Measurements from ENCODE around the gene COL18A1.
"Not testable (repeated sequence)": the region's sequence is repeated elsewhere in the genome, so short reads cannot be mapped to it uniquely, and the experiment has no call there.

Gene COL18A1

GRCh38 chr21:45404730-45405270 is at the start of gene COL18A1:
Gene COL18A1 (plus strand): TSS chr21:45405165. CDS start chr21:45405231, 66 bp downstream.
- peak; percentile 58 for DNase-seq (ENCODE audit: low read depth, low spot score)

DNA sequence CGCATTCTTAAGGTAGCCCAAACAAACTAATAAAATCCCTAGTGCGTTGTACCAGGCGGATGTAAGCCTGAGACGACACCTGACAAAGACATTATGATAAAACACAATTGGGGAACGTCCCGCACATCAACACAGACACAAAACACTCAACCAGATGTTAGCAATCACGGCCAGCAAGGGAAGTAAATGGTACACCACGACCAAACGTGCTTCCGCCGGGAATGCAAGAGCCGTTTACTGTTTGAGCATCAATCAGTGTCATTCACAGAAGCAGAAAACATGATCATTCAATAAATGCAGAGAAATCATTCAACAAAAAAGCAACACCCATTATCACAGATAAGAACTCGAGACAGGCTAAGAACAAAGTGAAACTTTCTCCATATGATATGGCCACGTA is 49.4 kb upstream of the COL18A1 start:
- DNase-seq (ENCODE audit: low read depth, low spot score), result peak; percentile 47

GRCh38 chr21:45356251-45356650 is 48.7 kb upstream of the COL18A1 start:
- DNase-seq (ENCODE audit: low read depth, low spot score), result peak; percentile 47

DNA sequence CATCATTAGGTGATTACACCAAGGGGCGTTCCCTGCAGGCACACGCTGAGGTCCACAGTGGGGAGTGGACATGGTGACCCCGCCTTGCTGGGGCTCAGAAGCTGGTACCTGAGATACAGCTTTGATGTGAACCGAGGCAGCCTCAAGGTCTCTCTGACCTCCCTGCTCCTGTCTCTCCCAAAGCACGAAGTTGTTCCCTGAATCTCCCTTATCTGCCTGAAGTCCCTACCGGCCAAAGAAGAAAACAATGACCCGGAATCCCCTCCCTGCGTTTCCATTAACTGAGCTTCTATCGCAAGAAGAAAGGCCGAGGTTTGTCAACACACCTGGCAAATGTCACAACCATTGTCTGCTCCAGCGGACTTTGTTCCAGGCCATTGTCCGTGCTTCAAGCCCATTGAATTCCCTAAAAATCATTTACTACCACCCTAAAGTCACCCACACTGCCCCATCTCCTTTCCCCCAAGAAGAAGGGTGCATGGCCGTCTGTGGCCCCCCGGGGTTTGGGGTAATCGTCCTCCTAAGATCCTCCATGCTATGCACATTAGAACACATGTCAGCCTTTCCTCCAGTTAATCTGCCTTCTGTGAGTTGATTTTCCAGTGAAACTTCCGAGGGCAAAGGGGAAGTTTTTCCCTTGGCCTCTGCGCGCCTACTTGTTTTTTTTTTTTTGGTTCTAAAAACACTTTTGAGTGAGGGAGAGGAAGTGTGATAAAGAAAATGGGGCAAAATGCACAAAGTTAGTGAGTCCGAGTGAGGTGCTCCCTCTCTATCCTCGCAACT is 48.1 kb upstream of the COL18A1 start:
- peak; percentile 85 for DNase-seq (ENCODE audit: low read depth, low spot score)

DNA sequence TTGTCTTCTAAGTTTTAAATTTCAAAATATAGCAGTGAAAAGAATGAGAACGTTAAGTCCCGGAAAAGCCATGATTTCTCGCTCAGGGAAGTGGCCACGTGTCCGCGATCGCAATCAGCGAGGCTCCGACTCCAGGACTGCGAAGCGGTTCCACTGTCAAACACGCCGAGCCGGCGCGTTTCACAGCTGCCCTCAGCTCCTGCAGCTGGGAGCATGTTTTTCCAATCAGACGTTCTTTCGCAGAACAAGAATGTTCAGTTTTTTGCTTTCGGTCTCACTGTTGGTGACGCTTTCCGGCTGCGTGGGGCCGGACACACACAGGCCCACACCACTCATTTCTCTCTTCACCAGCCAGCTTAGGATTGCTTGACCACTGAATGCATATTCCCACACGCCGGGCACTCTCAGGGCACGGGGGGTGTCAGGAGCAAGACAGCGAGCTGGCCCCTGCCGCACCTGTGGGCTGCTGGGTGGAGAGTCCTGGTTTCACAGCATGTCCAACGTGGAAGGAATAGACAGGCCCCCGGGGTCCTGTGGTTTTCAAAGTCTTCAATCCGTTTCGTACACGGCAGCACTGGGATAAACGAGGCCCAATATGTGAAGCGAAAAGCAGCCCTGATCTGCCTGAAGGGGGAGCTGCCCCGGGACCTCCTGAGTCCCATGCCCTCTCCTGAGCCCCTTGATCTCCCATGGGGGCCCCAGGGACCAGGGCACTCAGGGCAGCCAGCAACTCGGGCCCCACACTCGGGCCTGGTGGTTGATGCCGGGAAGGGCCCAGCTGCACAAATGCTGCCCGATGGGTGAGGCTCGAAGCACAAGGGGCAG is 47.3 kb upstream of the COL18A1 start:
- peak; percentile 51 for DNase-seq (ENCODE audit: low read depth, low spot score)

DNA sequence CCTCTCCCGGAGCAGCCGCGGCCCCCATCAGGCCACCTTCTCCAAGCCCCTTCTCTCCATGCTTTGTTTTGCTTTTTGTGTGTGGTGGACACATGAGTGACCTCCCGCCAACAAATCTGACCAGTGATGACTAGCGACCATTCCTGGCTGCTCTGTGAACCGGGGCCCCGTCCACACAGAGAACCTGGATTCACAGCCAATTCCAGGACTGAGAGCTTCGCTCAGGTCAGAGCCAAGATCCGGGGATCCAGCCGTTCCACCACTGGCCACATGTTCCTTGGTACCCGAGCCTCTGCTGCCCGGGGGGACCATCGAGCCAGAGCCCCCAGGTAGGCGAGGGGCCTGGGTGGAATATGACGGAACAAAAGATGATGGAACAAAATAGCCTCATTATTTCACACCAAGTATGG is 46.7 kb upstream of the COL18A1 start:
- DNase-seq (ENCODE audit: low read depth, low spot score), result no peak

GRCh38 chr21:45358711-45359310 is 46.2 kb upstream of the COL18A1 start:
- no peak for DNase-seq (ENCODE audit: low read depth, low spot score)

DNA sequence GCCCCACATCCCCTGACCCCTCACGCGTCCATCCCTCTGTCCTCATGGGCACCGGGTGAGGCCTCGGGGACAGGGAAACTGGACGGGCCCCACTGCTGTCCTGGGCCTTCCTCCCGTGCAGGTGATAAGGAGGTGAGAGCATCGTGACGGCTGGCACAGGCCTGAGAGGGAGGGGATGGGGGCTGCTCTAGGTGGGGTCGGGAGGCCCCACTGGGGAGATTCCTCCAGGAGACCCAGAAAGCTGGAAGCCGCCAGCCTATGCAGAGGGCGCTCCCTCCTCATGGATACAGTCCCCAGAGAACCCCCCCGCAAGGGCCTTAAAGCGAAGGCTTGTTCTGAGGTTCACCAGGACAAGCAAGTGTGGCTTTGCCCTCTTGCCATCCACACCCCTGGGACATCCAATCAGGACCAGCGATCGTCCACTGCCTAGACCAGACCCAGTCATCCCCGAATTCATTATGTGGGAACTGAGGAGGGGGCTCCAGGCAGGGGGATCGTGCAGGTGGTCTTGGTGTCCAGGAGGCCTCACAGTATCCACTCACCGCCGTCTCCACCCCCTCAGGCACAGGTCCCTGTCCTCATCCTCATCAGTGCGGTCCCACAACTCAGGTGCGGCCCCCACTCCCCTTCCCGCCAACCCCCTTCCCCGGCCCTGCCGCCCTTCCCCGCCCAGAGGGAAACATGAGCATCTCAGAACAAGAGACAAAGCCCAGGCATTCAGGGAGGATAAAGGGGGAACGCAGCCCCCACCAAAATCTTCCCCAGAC is 45.3 kb upstream of the COL18A1 start:
- no peak for DNase-seq (ENCODE audit: low read depth, low spot score)

GRCh38 chr21:45361033-45361997 is 43.6 kb upstream of the COL18A1 start:
- DNase-seq (ENCODE audit: low read depth, low spot score), result peak; percentile 74

- DNase-seq (ENCODE audit: low read depth, low spot score), result no peak
Measured at GRCh38 chr21:45362077-45362747, 42.8 kb upstream of the COL18A1 start.

GRCh38 chr21:45362748-45363145 is 42.2 kb upstream of the COL18A1 start:
- no peak for DNase-seq (ENCODE audit: low read depth, low spot score)

GRCh38 chr21:45363272-45363671 is 41.7 kb upstream of the COL18A1 start:
- not testable (repeated sequence) for DNase-seq (ENCODE audit: low read depth, low spot score)

GRCh38 chr21:45363921-45364467 is 41.0 kb upstream of the COL18A1 start:
- DNase-seq (ENCODE audit: low read depth, low spot score), result peak; percentile 71

DNA sequence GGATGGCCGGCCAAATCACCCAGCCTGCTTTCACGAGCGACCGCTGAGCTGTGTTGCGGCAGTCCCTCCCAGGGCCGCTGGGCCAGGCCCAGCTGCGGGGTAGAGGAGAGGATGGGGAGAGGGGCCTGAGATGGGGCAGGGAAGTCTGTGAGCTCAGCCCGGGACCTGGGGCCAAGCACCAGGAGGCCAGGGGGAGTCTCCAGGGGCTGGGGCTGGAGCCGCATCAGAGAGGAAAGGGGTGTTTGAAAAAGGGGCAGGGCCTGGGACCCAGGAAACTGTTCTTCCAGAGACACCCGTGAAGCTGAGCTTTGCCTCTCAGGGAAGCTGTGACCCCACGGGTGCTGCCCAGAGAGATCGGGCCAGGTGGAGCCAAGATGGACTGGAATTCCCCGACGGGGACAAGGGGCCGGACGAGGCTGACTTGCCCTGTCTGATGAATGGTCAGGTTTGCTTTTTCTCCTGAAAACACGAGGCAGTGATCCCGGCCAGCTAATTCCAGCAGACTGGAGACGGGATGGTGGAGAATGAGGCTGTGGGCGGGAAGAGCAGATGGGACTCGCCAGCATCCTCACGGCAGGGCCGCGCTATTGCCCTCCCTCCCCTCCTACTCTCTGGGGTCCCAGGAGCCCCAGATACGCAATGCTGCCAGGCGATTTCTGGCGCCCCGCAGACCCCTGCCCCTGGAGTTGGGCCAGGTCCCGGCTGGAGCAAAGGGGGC is 40.3 kb upstream of the COL18A1 start:
- peak; percentile 52 for DNase-seq (ENCODE audit: low read depth, low spot score)

GRCh38 chr21:45365186-45365607 is 39.8 kb upstream of the COL18A1 start:
- no peak for DNase-seq (ENCODE audit: low read depth, low spot score)

GRCh38 chr21:45365608-45366241 is 39.2 kb upstream of the COL18A1 start:
- DNase-seq (ENCODE audit: low read depth, low spot score), result peak; percentile 97

GRCh38 chr21:45366476-45366875 is 38.5 kb upstream of the COL18A1 start:
- DNase-seq (ENCODE audit: low read depth, low spot score), result no peak

DNA sequence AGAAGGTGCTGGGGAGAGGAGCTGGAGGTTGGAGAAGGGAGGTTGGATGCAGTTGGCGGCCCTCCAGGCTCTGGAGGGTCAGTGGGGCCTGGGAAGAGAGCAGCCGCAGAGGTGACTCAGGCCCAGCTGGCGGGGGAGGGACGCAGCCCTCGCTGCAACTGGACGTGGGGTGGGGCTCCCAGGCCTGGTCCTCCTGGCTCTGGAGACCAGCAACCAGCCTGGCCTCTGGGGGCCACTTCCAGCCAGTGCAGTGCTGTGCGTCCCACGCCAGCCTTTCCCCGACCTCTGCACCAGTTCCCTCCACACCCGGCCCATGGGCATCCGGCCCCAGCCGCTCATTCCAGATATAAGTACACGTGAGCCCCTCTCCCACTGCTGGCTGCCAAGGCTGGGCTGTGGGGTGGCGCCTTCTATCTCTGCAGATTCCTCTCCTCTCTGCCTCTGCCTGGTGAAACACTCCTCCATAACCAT is 38.0 kb upstream of the COL18A1 start:
- peak; percentile 80 for DNase-seq (ENCODE audit: low read depth, low spot score)

Data from ELF-1 (cell line).